Renal cortex interstitium (tissue), 11 donors: ENCODE data around the gene JMJD8. TPM values are rescaled to one million over a fixed set of nuclear protein-coding genes. Genes with fewer than 3 reads are reported as not detected.

ENCODE experiments used
- DNase-seq, 11 donors: peaks; one replicate each; pipeline ENCODE4 v3.0.0-alpha.2; 2013; ENCODE audit warnings: low read depth in 9 of 11, low spot score in 4 of 11; ENCODE audit errors: extremely low read depth in 1 of 11
- polyA plus RNA-seq, 3 donors: library from polyadenylated mRNA; unstranded; fragments of 120-200 nt; gene quantifications; one replicate each; pipeline ENCODE4 v1.2.1, GENCODE V29; 2013; ENCODE audit not compliant: insufficient read length in 3 of 3

The JMJD8 gene
- polyA plus RNA-seq, 3 donors = 48.7 to 73.8 (median 73.5) TPM

- DNase-seq = no peak
These were observed 41.5 kb upstream of the JMJD8 start for GRCh38 chr16:725463-726187.

- DNase-seq = no peak
These were observed 40.9 kb upstream of the JMJD8 start for GRCh38 chr16:725041-725376.

- no peak for DNase-seq
These were observed 40.3 kb upstream of the JMJD8 start for GRCh38 chr16:724188-725040.

GRCh38 chr16:723695-724094, 39.6 kb upstream of the JMJD8 start:
- no peak for DNase-seq

- DNase-seq = no peak
These were observed 38.9 kb upstream of the JMJD8 start for GRCh38 chr16:722835-723633.

GRCh38 chr16:721765-722540, 37.8 kb upstream of the JMJD8 start:
- DNase-seq = no peak

- DNase-seq = peak in 6 of 11 donors; percentile 55 to 82 (median 74)
These were observed 37.0 kb upstream of the JMJD8 start, which contains the start of gene ANTKMT for GRCh38 chr16:720990-721764. ANTKMT (plus strand) TSS chr16:721146; CDS start chr16:721275, 129 bp downstream.

- peak in 3 of 11 donors; percentile 56 to 68 (median 67) for DNase-seq
These were observed 36.4 kb upstream of the JMJD8 start for GRCh38 chr16:720447-720989.

- no peak for DNase-seq
These were observed 35.8 kb upstream of the JMJD8 start for GRCh38 chr16:719815-720446.

GRCh38 chr16:718922-719321, 34.8 kb upstream of the JMJD8 start:
- no peak for DNase-seq

GRCh38 chr16:718389-718788, 34.3 kb upstream of the JMJD8 start:
- DNase-seq = no peak

GRCh38 chr16:717450-718245, 33.5 kb upstream of the JMJD8 start:
- no peak for DNase-seq

- DNase-seq = no peak
These were observed 32.7 kb upstream of the JMJD8 start for GRCh38 chr16:716768-717325.

- DNase-seq = no peak
These were observed 32.0 kb upstream of the JMJD8 start for GRCh38 chr16:716200-716568.

GRCh38 chr16:715477-716199, 31.5 kb upstream of the JMJD8 start:
- DNase-seq = no peak
